ENCODE measurements around the gene TGFBR3. TPM values are rescaled to one million over a fixed set of nuclear protein-coding genes. Genes with fewer than 3 reads are reported as not detected.

The TGFBR3 gene
- total RNA-seq, 1 experiment from 2014 or later, result 2.4 TPM

DNA sequence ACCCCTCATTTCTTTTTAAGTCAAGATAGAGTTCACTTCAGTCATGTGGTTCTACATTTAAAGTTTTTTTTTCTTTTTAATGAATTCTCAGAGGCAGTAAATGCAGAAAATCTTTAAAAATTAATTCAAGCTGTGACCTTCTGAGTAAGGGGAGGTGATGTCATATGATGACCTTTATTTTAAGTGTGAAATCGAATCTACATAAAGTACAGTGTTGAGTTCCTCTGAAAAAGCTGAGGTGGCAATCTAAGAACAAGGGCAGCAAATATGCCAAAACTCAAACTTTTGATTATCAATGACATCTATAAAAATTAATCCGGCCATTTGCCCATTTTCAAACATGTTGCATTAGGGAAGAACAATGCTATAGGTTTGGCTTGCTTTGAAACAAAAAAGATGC, 211.8 kb downstream of the TGFBR3 start:
- Histone ChIP-seq H3K27ac (ENCODE audit: insufficient read length, low read depth, low read length) (no peak overlapping the region), H4K20me1 (ENCODE audit: control insufficient read depth, insufficient read depth, insufficient read length) (no peaks in the 10 kb centered on the region), H4K5ac (ENCODE audit: insufficient read length, low read depth, low read length) (no peak overlapping the region), H3K27me3 (ENCODE audit: insufficient read depth, low read length) (no peaks in the 10 kb centered on the region), H3T11ph (ENCODE audit: low read length) (no peak overlapping the region), H3K9ac (ENCODE audit: extremely low read depth, insufficient read length, low read length) (no peak overlapping the region), H3K4ac (ENCODE audit: low read depth, low read length) (no peak overlapping the region), H3K4me2 (ENCODE audit: insufficient read depth, insufficient read length, low read length) (no peak overlapping the region), H4K8ac (replicated peaks; ENCODE audit: insufficient read length, low read depth, low read length) (no peak overlapping the region), H2BK20ac (ENCODE audit: low read depth, low read length, poor library complexity, severe bottlenecking) (no peak overlapping the region), H3K4me1 (ENCODE audit: insufficient read depth, low read length) (no peaks in the 10 kb centered on the region), H3K18ac (ENCODE audit: insufficient read length, low read depth, low read length) (no peak overlapping the region), H3K56ac (ENCODE audit: insufficient read length, low read depth, low read length) (no peak overlapping the region), H3K23me2 (ENCODE audit: insufficient read length, low read depth, low read length, poor library complexity, severe bottlenecking) (no peaks in the 10 kb centered on the region), H2AFZ (ENCODE audit: low read length) (no peak overlapping the region), H2BK120ac (ENCODE audit: low read depth, low read length, poor library complexity, severe bottlenecking) (no peak overlapping the region), H4K91ac (ENCODE audit: insufficient read length, low read depth, low read length) (no peak overlapping the region), H2BK12ac (ENCODE audit: insufficient read length, low read depth, low read length) (no peak overlapping the region), H3K79me1 (ENCODE audit: insufficient read depth, low read depth, low read length, poor library complexity, severe bottlenecking) (no peaks in the 10 kb centered on the region), H2BK15ac (ENCODE audit: low read depth, low read length) (no peak overlapping the region), H2BK5ac (ENCODE audit: insufficient read length, low read length) (no peak overlapping the region), H3K14ac (ENCODE audit: insufficient read depth, low read length) (no peak overlapping the region), H3K9me3 (ENCODE audit: control insufficient read depth, low read depth, low read length) (no peaks in the 10 kb centered on the region), H3K79me2 (ENCODE audit: insufficient read depth, low read length) (no peaks in the 10 kb centered on the region), H3K23ac (ENCODE audit: insufficient read length, low read depth, low read length) (no peak overlapping the region), H2AK5ac (ENCODE audit: insufficient read length, low read length) (no peak overlapping the region)
- DNase-seq, result no peak
- no peak overlapping the region for H3K27ac Mint-ChIP-seq
- H3K36me3 Mint-ChIP-seq (ENCODE audit: insufficient read depth in 1 of 3, low read depth in 3 of 3), result peaks cover 0 to 11% (median 3%) of the 10 kb centered on the region in 3 experiments; a peak in 2 of 7 replicates
- H3K27me3 Mint-ChIP-seq (ENCODE audit: low read depth), result no peaks in the 10 kb centered on the region
- peaks cover 6 to 10% of the 10 kb centered on the region in 2 experiments; a peak in 4 of 5 replicates for H3K9me3 Mint-ChIP-seq
- no peak overlapping the region for H3K4me3 Mint-ChIP-seq
- peaks cover 0 to 11% of the 10 kb centered on the region in 2 experiments; a peak in 2 of 4 replicates for H3K4me1 Mint-ChIP-seq
- TF ChIP-seq, protein P1, sequence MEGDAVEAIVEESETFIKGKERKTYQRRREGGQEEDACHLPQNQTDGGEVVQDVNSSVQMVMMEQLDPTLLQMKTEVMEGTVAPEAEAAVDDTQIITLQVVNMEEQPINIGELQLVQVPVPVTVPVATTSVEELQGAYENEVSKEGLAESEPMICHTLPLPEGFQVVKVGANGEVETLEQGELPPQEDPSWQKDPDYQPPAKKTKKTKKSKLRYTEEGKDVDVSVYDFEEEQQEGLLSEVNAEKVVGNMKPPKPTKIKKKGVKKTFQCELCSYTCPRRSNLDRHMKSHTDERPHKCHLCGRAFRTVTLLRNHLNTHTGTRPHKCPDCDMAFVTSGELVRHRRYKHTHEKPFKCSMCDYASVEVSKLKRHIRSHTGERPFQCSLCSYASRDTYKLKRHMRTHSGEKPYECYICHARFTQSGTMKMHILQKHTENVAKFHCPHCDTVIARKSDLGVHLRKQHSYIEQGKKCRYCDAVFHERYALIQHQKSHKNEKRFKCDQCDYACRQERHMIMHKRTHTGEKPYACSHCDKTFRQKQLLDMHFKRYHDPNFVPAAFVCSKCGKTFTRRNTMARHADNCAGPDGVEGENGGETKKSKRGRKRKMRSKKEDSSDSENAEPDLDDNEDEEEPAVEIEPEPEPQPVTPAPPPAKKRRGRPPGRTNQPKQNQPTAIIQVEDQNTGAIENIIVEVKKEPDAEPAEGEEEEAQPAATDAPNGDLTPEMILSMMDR (conservative IDR thresholded peaks at IDR 0.05), result no peak
- WGBS (ENCODE audit: extremely low coverage, insufficient read length, low lambda C conversion rate), result no CpG with 5 or more reads among the region's 2 CpGs
